HEK293 (cell line): ENCODE measurements around the gene KLHDC10.
A peak's percentile ranks its signal among the peaks of the same experiment; 100 is the strongest.
"Not testable (repeated sequence)": the region's sequence is repeated elsewhere in the genome, so short reads cannot be mapped to it uniquely, and the experiment has no call there.

Experiments used
- CTCF ChIA-PET: fragments of 350-600 bp; formaldehyde crosslinking; extraction: SDS; loops from one replicate; lab custom pipeline; 2021; ENCODE audit warnings: antibody characterized with exemption; lab: Yijun Ruan, JAX
- POLR2A ChIA-PET: fragments of 300-600 bp; formaldehyde crosslinking; extraction: SDS; loops from one replicate; lab custom pipeline; 2020; ENCODE audit warnings: antibody characterized with exemption, inconsistent platforms; lab: Yijun Ruan, JAX
- H3K27ac ChIP-seq: fragments of 200-500 bp; sonication (Bioruptor generic); 2 replicates; pipeline ENCODE4 v1.5.1; 2014; ENCODE audit warnings: low read depth, low read length, control low read depth, inconsistent platforms; ENCODE audit errors: extremely low read depth
- H3K36me3 ChIP-seq, 2 experiments: fragments of 200-500 bp in 1 of 2; sonication (Bioruptor generic) in 1 of 2; 1 replicate in 1 of 2; 2 replicates in 1 of 2; pipeline ENCODE4 v1.5.1; 2014 to 2017; ENCODE audit warnings: inconsistent platforms in 2 of 2, low read length in 2 of 2; ENCODE audit not compliant: control insufficient read depth in 2 of 2, insufficient read depth in 1 of 2
- H3K4me1 ChIP-seq: fragments of 200-500 bp; sonication (Bioruptor generic); 2 replicates; pipeline ENCODE4 v1.5.1; 2014; ENCODE audit warnings: mild to moderate bottlenecking, low read length, inconsistent platforms; ENCODE audit not compliant: control insufficient read depth, insufficient read depth
- H3K4me3 ChIP-seq: 2 replicates; pipeline ENCODE4 v1.5.1; 2011; ENCODE audit warnings: low read depth, mild to moderate bottlenecking, control low read depth, low read length, moderate library complexity
- H3K9me3 ChIP-seq: fragments of 200-500 bp; sonication (Bioruptor generic); 2 replicates; pipeline ENCODE4 v1.5.1; 2014; ENCODE audit warnings: low read depth, low read length, inconsistent platforms; ENCODE audit not compliant: control insufficient read depth, insufficient read depth
- KLF10 ChIP-seq: fragments of 450-650 bp; IDR thresholded peaks from 2 replicates; pipeline ENCODE4 v1.5.1; 2018; ENCODE audit warnings: missing biosample characterization, mild to moderate bottlenecking, missing genetic modification characterization
- SCRT2 ChIP-seq: fragments of 450-650 bp; formaldehyde crosslinking; IDR thresholded peaks from 2 replicates; pipeline ENCODE4 v1.5.1; 2016; ENCODE audit warnings: missing biosample characterization, missing genetic modification characterization
- ZBTB21 ChIP-seq: fragments of 450-650 bp; formaldehyde crosslinking; IDR thresholded peaks from 2 replicates; pipeline ENCODE4 v1.5.1; 2017; ENCODE audit warnings: missing biosample characterization, missing genetic modification characterization
- ZNF112 ChIP-seq: fragments of 450-650 bp; formaldehyde crosslinking; IDR thresholded peaks from 2 replicates; pipeline ENCODE4 v1.5.0; 2017; ENCODE audit warnings: missing biosample characterization, missing genetic modification characterization
- ZNF121 ChIP-seq: fragments of 450-650 bp; formaldehyde crosslinking; IDR thresholded peaks from 2 replicates; pipeline ENCODE4 v1.5.1; 2016; ENCODE audit warnings: missing biosample characterization, missing genetic modification characterization
- ZNF155 ChIP-seq: fragments of 450-650 bp; formaldehyde crosslinking; IDR thresholded peaks from 2 replicates; pipeline ENCODE4 v1.5.1; 2016; ENCODE audit warnings: missing biosample characterization, missing genetic modification characterization
- ZNF184 ChIP-seq: fragments of 450-650 bp; IDR thresholded peaks from 2 replicates; pipeline ENCODE4 v1.5.1; 2018; ENCODE audit warnings: missing biosample characterization, mild to moderate bottlenecking, missing genetic modification characterization
- ZNF248 ChIP-seq: fragments of 450-650 bp; formaldehyde crosslinking; IDR thresholded peaks from 2 replicates; pipeline ENCODE4 v1.5.1; 2017; ENCODE audit warnings: missing biosample characterization, missing genetic modification characterization
- ZNF362 ChIP-seq: fragments of 450-650 bp; formaldehyde crosslinking; IDR thresholded peaks from 2 replicates; pipeline ENCODE4 v1.5.1; 2016; ENCODE audit warnings: missing biosample characterization, missing genetic modification characterization
- ZNF391 ChIP-seq: fragments of 450-650 bp; formaldehyde crosslinking; IDR thresholded peaks from 2 replicates; pipeline ENCODE4 v1.5.1; 2016; ENCODE audit warnings: low read depth, missing biosample characterization, missing genetic modification characterization, borderline replicate concordance
- ZNF433 ChIP-seq: fragments of 450-650 bp; formaldehyde crosslinking; IDR thresholded peaks from 2 replicates; pipeline ENCODE4 v1.5.1; 2016; ENCODE audit warnings: missing biosample characterization, missing genetic modification characterization, low read depth
- ZNF544 ChIP-seq: fragments of 450-650 bp; formaldehyde crosslinking; IDR thresholded peaks from 2 replicates; pipeline ENCODE4 v1.5.0; 2017; ENCODE audit warnings: missing biosample characterization, missing genetic modification characterization
- ZNF558 ChIP-seq: fragments of 450-650 bp; formaldehyde crosslinking; IDR thresholded peaks from 2 replicates; pipeline ENCODE4 v1.5.1; 2016; ENCODE audit warnings: missing biosample characterization, missing genetic modification characterization
- ZSCAN4 ChIP-seq: fragments of 450-650 bp; formaldehyde crosslinking; IDR thresholded peaks from 2 replicates; pipeline ENCODE4 v1.5.1; 2017; ENCODE audit warnings: missing biosample characterization, missing genetic modification characterization
- ZSCAN5A ChIP-seq: fragments of 450-650 bp; formaldehyde crosslinking; IDR thresholded peaks from 2 replicates; pipeline ENCODE4 v1.5.1; 2016; ENCODE audit warnings: missing biosample characterization, missing genetic modification characterization

The KLHDC10 gene

GRCh38 chr7:130144312-130145171 lies 74.2 kb downstream of the KLHDC10 start:
- TF ChIP-seq ZNF544 (tag by site-specific recombination): no peak
- no peak for TF ChIP-seq ZNF121 (tag by site-specific recombination)
- no peak for TF ChIP-seq ZNF391 (tag by site-specific recombination)
- no peak for TF ChIP-seq ZNF155 (tag by site-specific recombination)
- no peak for TF ChIP-seq ZNF184 (tag by site-specific recombination)
- no peak for TF ChIP-seq ZSCAN5A (tag by site-specific recombination)
- TF ChIP-seq ZSCAN4: no peak
- TF ChIP-seq KLF10 (tag by site-specific recombination): no peak
- TF ChIP-seq ZNF433: no peak
- TF ChIP-seq ZNF248 (tag by site-specific recombination): no peak
- no peak for TF ChIP-seq ZBTB21 (tag by site-specific recombination)
- Histone ChIP-seq H3K9me3 (no peaks in the 10 kb centered on the region), H3K4me3 (no peak overlapping the region), H3K27ac (no peak overlapping the region), H3K4me1 (no peaks in the 10 kb centered on the region), H3K36me3 (peaks cover 0 to 4% of the 10 kb centered on the region in 2 experiments; a peak in 2 of 3 replicates)
- ChIA-PET CTCF (no interaction called here), POLR2A (no interaction called here)

GRCh38 chr7:130145424-130146100 lies 75.2 kb downstream of the KLHDC10 start:
- Histone ChIP-seq H3K4me3 (no peak overlapping the region), H3K4me1 (no peaks in the 10 kb centered on the region), H3K27ac (no peak overlapping the region), H3K36me3 (no peaks in the 10 kb centered on the region; a peak in 1 of 3 replicates), H3K9me3 (no peaks in the 10 kb centered on the region)
- CTCF ChIA-PET: no interaction called here
- TF ChIP-seq SCRT2 (tag by site-specific recombination): no peak
- TF ChIP-seq ZNF121 (tag by site-specific recombination): 0 out of 2 replicates have a peak, but pooled peaks have one; percentile 18
- TF ChIP-seq ZNF112 (tag by site-specific recombination): no peak
- TF ChIP-seq ZNF558 (tag by site-specific recombination): no peak
- POLR2A ChIA-PET: interaction anchor here (0.7 kb wide), 1 partner anchor 11 kb away, joined by 6 read pairs; no protein-coding TSS in a partner anchor

- not testable (repeated sequence) for H3K36me3 ChIP-seq, H3K4me1 ChIP-seq, H3K9me3 ChIP-seq, H3K27ac ChIP-seq, H3K4me3 ChIP-seq
- peak; percentile 86 for TF ChIP-seq ZNF362 (tag by site-specific recombination)
- ChIA-PET POLR2A (interaction anchor here (0.7 kb wide), 1 partner anchor 10 kb away, joined by 6 read pairs; no protein-coding TSS in a partner anchor), CTCF (interaction anchor here (0.7 kb wide), 1 partner anchor 549 kb away, joined by 4 read pairs; no protein-coding TSS in a partner anchor)
Measured at GRCh38 chr7:130146142-130146541, 75.8 kb downstream of the KLHDC10 start.
